ENCODE data around the gene HBG1. TPM values are rescaled to one million over a fixed set of nuclear protein-coding genes. Genes with fewer than 3 reads are reported as not detected.
A peak's percentile ranks its signal among the peaks of the same experiment; 100 is the strongest.

Gene HBG1
- total RNA-seq, 2 experiments from 2014 or later: not detected

GRCh38 chr11:5281596-5281995, 31.9 kb upstream of the HBG1 start:
- Histone ChIP-seq H4K20me1 (ENCODE audit: insufficient read depth, low read length) (no peaks in the 10 kb centered on the region), H3K36me3 (ENCODE audit: insufficient read depth, low read length) (no peaks in the 10 kb centered on the region), H3K27ac (ENCODE audit: low read depth, low read length, poor library complexity, severe bottlenecking) (no peak overlapping the region), H3K4me1 (ENCODE audit: insufficient read depth, low read length, poor library complexity, severe bottlenecking) (no peaks in the 10 kb centered on the region), H3K79me2 (ENCODE audit: insufficient read depth, low read depth, low read length) (no peaks in the 10 kb centered on the region), H3K4me3 (ENCODE audit: low read depth, low read length, poor library complexity, severe bottlenecking) (no peak overlapping the region), H2AFZ (ENCODE audit: low read length) (no peak overlapping the region), H3K9me2 (ENCODE audit: insufficient read depth, low read length) (no peaks in the 10 kb centered on the region), H3K4me2 (ENCODE audit: low read length) (no peak overlapping the region), H3K9me3 (ENCODE audit: low read length) (no peaks in the 10 kb centered on the region)
- POLR2A ChIA-PET: interaction anchor here (1.0 kb wide), 1 partner anchor 383 kb away, joined by 3 read pairs; no protein-coding TSS in a partner anchor
- CTCF ChIA-PET (ENCODE audit: unreplicated experiment): no interaction called here
- no peak for DNase-seq (ENCODE audit: low spot score)
- intact Hi-C loops (cut with micrococcal nuclease; ENCODE audit: unreplicated experiment): no loop called here
- BruUV-seq (replicated peaks): no TSS peak
- TF ChIP-seq EZH2phosphoT487 (IDR thresholded peaks at IDR 0.05; ENCODE audit: borderline replicate concordance, low read depth, low read length): no peak
- TF ChIP-seq CTCF (conservative IDR thresholded peaks at IDR 0.05; ENCODE audit: low read length): no peak

- no peaks in the 10 kb centered on the region for H4K20me1 ChIP-seq (ENCODE audit: insufficient read depth, low read length)
- H3K4me3 ChIP-seq (ENCODE audit: low read depth, low read length, poor library complexity, severe bottlenecking): no peak overlapping the region
- peak; percentile 3 for DNase-seq (ENCODE audit: low spot score)
- BruUV-seq (replicated peaks): no TSS peak
- no peaks in the 10 kb centered on the region for H3K4me1 ChIP-seq (ENCODE audit: insufficient read depth, low read length, poor library complexity, severe bottlenecking)
- no peak overlapping the region for H3K27ac ChIP-seq (ENCODE audit: low read depth, low read length, poor library complexity, severe bottlenecking)
- no peaks in the 10 kb centered on the region for H3K9me2 ChIP-seq (ENCODE audit: insufficient read depth, low read length)
- H2AFZ ChIP-seq (ENCODE audit: low read length): no peak overlapping the region
- no peak overlapping the region for H3K4me2 ChIP-seq (ENCODE audit: low read length)
- intact Hi-C loops (cut with micrococcal nuclease; ENCODE audit: unreplicated experiment): no loop called here
- ChIA-PET CTCF (ENCODE audit: unreplicated experiment) (no interaction called here), POLR2A (interaction anchor here (1.0 kb wide), 1 partner anchor 384 kb away, joined by 3 read pairs; no protein-coding TSS in a partner anchor)
- H3K79me2 ChIP-seq (ENCODE audit: insufficient read depth, low read depth, low read length): no peaks in the 10 kb centered on the region
- no peaks in the 10 kb centered on the region for H3K9me3 ChIP-seq (ENCODE audit: low read length)
- TF ChIP-seq CTCF (conservative IDR thresholded peaks at IDR 0.05; ENCODE audit: low read length) (no peak), EZH2phosphoT487 (IDR thresholded peaks at IDR 0.05; ENCODE audit: borderline replicate concordance, low read depth, low read length) (no peak)
- H3K36me3 ChIP-seq (ENCODE audit: insufficient read depth, low read length): no peaks in the 10 kb centered on the region
Measured at GRCh38 chr11:5280582-5281102, 31.0 kb upstream of the HBG1 start.

- CTCF ChIA-PET (ENCODE audit: unreplicated experiment): no interaction called here
- H2AFZ ChIP-seq (ENCODE audit: low read length): no peak overlapping the region
Measured at GRCh38 chr11:5279471-5280090, 29.9 kb upstream of the HBG1 start.

More at GRCh38 chr11:5279471-5280090, 29.9 kb upstream of the HBG1 start:
- DNase-seq (ENCODE audit: low spot score): no peak
- no peak overlapping the region for H3K4me2 ChIP-seq (ENCODE audit: low read length)
- no peak overlapping the region for H3K27ac ChIP-seq (ENCODE audit: low read depth, low read length, poor library complexity, severe bottlenecking)
- no peaks in the 10 kb centered on the region for H3K79me2 ChIP-seq (ENCODE audit: insufficient read depth, low read depth, low read length)
- POLR2A ChIA-PET: no interaction called here
- intact Hi-C loops (cut with micrococcal nuclease; ENCODE audit: unreplicated experiment): no loop called here
- no peaks in the 10 kb centered on the region for H4K20me1 ChIP-seq (ENCODE audit: insufficient read depth, low read length)
- no TSS peak for BruUV-seq (replicated peaks)
- H3K9me3 ChIP-seq (ENCODE audit: low read length): no peaks in the 10 kb centered on the region
- H3K4me1 ChIP-seq (ENCODE audit: insufficient read depth, low read length, poor library complexity, severe bottlenecking): no peaks in the 10 kb centered on the region
- H3K4me3 ChIP-seq (ENCODE audit: low read depth, low read length, poor library complexity, severe bottlenecking): no peak overlapping the region
- TF ChIP-seq EZH2phosphoT487 (IDR thresholded peaks at IDR 0.05; ENCODE audit: borderline replicate concordance, low read depth, low read length): no peak
- no peak for TF ChIP-seq CTCF (conservative IDR thresholded peaks at IDR 0.05; ENCODE audit: low read length)
- H3K9me2 ChIP-seq (ENCODE audit: insufficient read depth, low read length): no peaks in the 10 kb centered on the region
- no peaks in the 10 kb centered on the region for H3K36me3 ChIP-seq (ENCODE audit: insufficient read depth, low read length)

Measured in OCI-LY7 (cell line).